ENCODE measurements around the gene FUOM.

FUOM gene

DNA sequence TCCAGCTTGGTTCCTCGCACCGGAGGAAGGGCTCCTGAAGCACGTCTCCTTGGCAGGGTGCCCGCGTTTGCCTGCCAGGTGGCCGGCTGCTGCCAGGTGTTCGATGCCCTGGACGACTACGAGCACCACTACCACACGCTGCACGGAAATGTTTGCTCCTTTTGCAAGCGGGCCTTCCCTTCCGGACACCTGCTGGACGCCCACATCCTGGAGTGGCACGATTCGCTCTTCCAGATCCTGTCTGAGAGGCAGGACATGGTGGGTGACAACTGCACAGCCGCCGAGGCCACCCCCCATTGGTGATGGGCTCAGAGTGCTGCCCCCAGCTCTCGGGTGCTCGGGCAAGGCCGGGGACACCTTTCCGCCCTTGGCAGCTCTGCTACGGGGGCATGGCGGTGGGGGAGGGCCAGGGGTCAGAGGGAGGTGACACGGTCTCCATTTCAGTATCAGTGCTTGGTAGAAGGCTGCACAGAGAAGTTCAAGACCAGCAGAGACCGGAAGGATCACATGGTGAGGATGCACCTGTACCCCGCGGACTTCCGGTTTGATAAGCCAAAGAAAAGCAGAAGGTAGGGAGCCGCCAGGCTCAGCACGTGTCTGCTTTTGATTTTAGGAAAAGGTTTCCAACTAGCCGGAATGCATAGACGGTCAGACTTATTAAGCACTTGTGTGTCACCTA is 48.0 kb downstream of the FUOM start:
- DNase-seq = no peak

GRCh38 chr10:133309100-133309719 is 48.6 kb downstream of the FUOM start:
- peak; percentile 86 for DNase-seq

DNA sequence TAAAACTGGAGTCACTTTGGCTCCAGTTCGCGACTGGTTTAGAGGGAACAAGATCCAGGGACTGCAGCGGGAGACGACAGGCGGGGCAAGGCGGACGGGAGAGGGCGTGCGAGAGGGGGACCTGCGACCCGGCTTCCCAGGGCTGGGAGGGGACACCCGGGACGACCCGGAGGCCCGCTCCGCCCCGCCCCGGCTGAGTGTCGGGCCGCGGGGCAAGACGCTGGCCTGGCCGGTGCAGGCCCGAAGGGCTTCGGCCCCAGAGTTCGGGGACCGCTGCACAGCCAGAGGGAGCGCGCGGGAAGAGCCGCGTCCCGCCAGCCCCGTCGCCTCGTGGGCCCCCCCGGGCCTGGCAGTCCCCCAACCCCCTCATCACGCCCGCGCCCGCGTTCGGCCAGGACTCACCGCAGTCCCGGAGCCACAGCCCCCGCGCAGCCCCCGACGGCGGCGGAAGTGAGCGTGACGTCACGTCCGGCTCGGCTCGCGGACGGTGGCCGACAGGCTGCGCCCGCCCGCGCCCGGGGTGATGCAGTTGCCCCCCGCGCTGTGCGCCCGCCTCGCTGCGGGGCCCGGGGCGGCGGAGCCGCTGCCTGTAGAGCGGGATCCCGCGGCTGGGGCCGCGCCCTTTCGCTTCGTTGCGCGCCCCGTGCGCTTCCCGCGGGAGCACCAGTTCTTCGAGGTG is 49.3 kb downstream of the FUOM start, which contains the start of the genes TUBGCP2 and ZNF511:
Gene TUBGCP2, minus strand, starts transcription at position 452 of the 679 bp plus-strand sequence. CDS start 5,931 bp downstream, outside the sequence.
Gene ZNF511, plus strand, starts transcription at position 494 of the 679 bp plus-strand sequence. Its CDS starts 30 bp downstream, at position 524.
- peak; percentile 86 for DNase-seq

- DNase-seq = peak; percentile 84
Observed at GRCh38 chr10:133307776-133308420, 49.9 kb downstream of the FUOM start.

DNA sequence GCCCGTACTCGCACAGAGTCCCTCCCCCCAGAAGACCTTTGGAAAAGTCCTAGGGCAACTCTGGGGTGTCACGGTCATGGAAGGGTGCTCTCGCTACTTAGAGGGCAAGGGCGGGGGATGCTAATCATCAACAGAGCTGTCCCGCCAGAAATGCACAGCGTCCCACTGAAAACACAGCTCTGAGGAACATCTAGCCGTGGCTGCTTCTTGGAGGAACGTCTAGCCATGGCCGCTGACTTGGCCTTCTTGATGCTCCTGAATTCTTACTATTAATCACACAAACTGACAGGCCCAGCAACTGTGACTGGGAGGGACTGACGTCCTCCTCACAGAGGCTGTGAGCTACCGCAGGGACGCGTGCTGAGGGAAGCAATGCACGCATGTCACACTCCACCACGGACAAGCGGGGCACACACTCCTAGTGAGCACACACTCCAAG is 50.9 kb downstream of the FUOM start:
- DNase-seq = no peak

- DNase-seq = no peak
Observed at GRCh38 chr10:133306097-133306476, 51.7 kb downstream of the FUOM start.
